Gastrocnemius medialis (tissue), 4 donors: Measurements from ENCODE around the gene CENPU. TPM values are rescaled to one million over a fixed set of nuclear protein-coding genes. Genes with fewer than 3 reads are reported as not detected.

ENCODE experiments used
- total RNA-seq, 4 donors: library from RNA; depleted of rRNA; stranded (reverse); fragments of >200 nt; gene quantifications; one replicate each; pipeline versions ENCODE4 v1.1.0 to v1.2.3, GENCODE V29; 2016

CENPU gene
- total RNA-seq, 4 donors from 2014 or later, result 0.75 to 2.7 (median 2.2) TPM; not detected in 1

Other genes with a start within 250 kb of the CENPU start
- 10 to 100 TPM; 16.9 to 25.5 (median 20.8) TPM for gene CASP3, start 84.6 kb downstream of the CENPU start, total RNA-seq
- 10 to 100 TPM in 3 of 4 donors, 1 to 10 TPM in 1; 5.9 to 11.1 (median 10.7) TPM for gene PRIMPOL, start 84.4 kb downstream of the CENPU start, total RNA-seq
- gene ACSL1, start 91.9 kb upstream of the CENPU start, total RNA-seq, result 1,000 to 10,000 TPM in 3 of 4 donors, 100 to 1,000 TPM in 1; 591 to 2,181 (median 1,316) TPM